HG03520 (cell line): ENCODE data around the gene SNAP29.
"Not testable (repeated sequence)": the region's sequence is repeated elsewhere in the genome, so short reads cannot be mapped to it uniquely, and the experiment has no call there.

Source experiments
- ATAC-seq: cut with Tn5 transposase; IDR thresholded peaks from one replicate; pipeline ENCODE4 v1.9.1; 2021; ENCODE audit warnings: mild to moderate bottlenecking, moderate library complexity; ENCODE audit not compliant: unreplicated experiment

The SNAP29 gene

GRCh38 chr22:20834206-20834605 lies 24.6 kb upstream of the SNAP29 start:
- ATAC-seq = no peak

GRCh38 chr22:20834725-20835124 lies 24.1 kb upstream of the SNAP29 start:
- no peak for ATAC-seq

- ATAC-seq = no peak
These were observed 21.6 kb upstream of the SNAP29 start for GRCh38 chr22:20836987-20837823.

- ATAC-seq = not testable (repeated sequence)
These were observed 19.5 kb upstream of the SNAP29 start for GRCh38 chr22:20839354-20839753.

- no peak for ATAC-seq
These were observed 18.8 kb upstream of the SNAP29 start for GRCh38 chr22:20839837-20840645.

GRCh38 chr22:20840646-20841371 lies 18.0 kb upstream of the SNAP29 start:
- no peak for ATAC-seq

- ATAC-seq = no peak
These were observed 15.3 kb upstream of the SNAP29 start for GRCh38 chr22:20843501-20843900.

GRCh38 chr22:20844055-20845037 lies 14.5 kb upstream of the SNAP29 start:
- ATAC-seq = no peak

- no peak for ATAC-seq
These were observed 11.4 kb upstream of the SNAP29 start for GRCh38 chr22:20847318-20847822.

GRCh38 chr22:20852076-20852475 lies 6.7 kb upstream of the SNAP29 start:
- ATAC-seq = no peak

- no peak for ATAC-seq
These were observed 6.3 kb upstream of the SNAP29 start for GRCh38 chr22:20852503-20852902.

GRCh38 chr22:20853236-20853660 lies 5.6 kb upstream of the SNAP29 start:
- no peak for ATAC-seq

GRCh38 chr22:20857247-20857643 lies 1.6 kb upstream of the SNAP29 start:
- ATAC-seq = no peak

GRCh38 chr22:20857838-20858614 lies 781 bp upstream of the SNAP29 start:
- peak; percentile 39 for ATAC-seq

- ATAC-seq = no peak
These were observed 808 bp downstream of the SNAP29 start for GRCh38 chr22:20859615-20860014.

GRCh38 chr22:20862540-20862939 lies 3.7 kb downstream of the SNAP29 start:
- no peak for ATAC-seq

GRCh38 chr22:20863366-20863765 lies 4.6 kb downstream of the SNAP29 start:
- ATAC-seq = no peak

- no peak for ATAC-seq
These were observed 5.5 kb downstream of the SNAP29 start for GRCh38 chr22:20864186-20864908.

- no peak for ATAC-seq
These were observed 6.5 kb downstream of the SNAP29 start for GRCh38 chr22:20865331-20865730.
